ENCODE data around the gene LPAR1. TPM values are rescaled to one million over a fixed set of nuclear protein-coding genes. Genes with fewer than 3 reads are reported as not detected.

LPAR1 gene
- total RNA-seq, 4 donors from 2014 or later = 51.1 to 123 (median 72.1) TPM

DNA sequence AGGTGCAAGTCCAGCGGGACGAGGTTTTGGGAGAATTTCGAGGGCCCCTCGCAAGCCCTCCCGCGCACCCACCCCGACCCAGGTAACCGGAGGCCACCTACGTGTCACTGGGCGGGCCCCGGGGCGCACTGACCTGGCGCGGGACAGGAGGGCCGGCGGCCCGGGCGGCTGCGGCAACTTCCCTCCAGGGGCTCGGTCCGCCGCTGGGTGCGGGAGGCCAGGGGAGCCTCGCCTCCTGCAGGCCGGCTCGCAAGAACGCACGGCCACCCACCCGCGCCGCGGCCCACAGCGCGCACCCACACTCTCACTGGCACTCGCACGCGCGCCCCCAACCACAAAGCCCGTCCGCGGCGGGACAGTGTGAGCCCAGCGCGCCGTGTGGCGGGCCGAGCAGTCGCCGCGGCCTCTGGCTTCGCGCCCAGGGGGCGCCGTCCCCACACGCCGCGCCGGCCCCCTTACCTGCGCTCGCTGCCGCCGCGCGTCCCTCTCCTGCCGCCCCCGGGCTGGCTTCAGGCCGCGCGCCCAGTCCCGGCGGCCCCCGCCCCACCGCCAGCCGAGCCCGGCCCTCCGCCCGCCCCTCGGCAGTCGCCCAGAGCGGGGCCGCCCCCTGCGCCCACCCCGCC is 451 bp downstream of the LPAR1 start:
- TF ChIP-seq, protein P1, sequence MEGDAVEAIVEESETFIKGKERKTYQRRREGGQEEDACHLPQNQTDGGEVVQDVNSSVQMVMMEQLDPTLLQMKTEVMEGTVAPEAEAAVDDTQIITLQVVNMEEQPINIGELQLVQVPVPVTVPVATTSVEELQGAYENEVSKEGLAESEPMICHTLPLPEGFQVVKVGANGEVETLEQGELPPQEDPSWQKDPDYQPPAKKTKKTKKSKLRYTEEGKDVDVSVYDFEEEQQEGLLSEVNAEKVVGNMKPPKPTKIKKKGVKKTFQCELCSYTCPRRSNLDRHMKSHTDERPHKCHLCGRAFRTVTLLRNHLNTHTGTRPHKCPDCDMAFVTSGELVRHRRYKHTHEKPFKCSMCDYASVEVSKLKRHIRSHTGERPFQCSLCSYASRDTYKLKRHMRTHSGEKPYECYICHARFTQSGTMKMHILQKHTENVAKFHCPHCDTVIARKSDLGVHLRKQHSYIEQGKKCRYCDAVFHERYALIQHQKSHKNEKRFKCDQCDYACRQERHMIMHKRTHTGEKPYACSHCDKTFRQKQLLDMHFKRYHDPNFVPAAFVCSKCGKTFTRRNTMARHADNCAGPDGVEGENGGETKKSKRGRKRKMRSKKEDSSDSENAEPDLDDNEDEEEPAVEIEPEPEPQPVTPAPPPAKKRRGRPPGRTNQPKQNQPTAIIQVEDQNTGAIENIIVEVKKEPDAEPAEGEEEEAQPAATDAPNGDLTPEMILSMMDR (IDR thresholded peaks at IDR 0.05; ENCODE audit: low read depth) = no peak

DNA sequence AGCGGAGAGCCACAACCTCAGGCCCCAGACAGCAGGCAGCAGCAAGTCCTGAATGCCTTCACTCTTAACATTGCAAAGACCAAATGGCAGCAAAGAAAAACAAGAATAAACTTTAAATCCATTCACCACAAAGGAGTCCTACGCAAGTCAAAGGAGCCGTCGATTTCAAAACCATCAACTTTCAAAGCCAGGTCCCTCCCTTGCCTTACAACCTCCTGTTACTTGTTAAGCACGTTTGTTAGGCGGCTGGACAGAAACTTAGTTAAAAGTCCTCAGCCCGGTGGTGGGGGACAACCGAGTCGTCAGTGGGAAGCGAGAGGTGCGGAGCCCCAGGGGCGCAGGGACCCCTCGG is 938 bp downstream of the LPAR1 start:
- TF ChIP-seq, protein P1 (IDR thresholded peaks at IDR 0.05; ENCODE audit: low read depth) = no peak

DNA sequence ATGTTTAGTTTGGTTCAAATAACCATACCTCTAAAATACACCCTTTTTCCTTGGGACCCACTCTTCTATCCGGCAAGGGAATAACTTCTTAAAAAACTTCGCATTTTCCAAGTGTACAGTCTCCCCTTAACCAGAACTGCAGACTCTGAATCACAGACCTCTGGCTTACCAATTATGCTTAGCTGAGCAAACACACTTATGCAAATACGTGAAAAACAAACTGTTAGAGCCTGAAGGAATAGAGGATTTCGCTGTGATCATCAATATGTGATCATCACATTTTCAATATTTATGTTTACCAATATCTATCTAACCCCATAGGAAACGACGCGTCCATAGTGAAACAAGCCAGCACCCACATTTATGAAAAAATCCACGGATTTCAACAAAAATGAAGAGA is 1.3 kb downstream of the LPAR1 start:
- TF ChIP-seq, protein P1 (IDR thresholded peaks at IDR 0.05; ENCODE audit: low read depth) = no peak

DNA sequence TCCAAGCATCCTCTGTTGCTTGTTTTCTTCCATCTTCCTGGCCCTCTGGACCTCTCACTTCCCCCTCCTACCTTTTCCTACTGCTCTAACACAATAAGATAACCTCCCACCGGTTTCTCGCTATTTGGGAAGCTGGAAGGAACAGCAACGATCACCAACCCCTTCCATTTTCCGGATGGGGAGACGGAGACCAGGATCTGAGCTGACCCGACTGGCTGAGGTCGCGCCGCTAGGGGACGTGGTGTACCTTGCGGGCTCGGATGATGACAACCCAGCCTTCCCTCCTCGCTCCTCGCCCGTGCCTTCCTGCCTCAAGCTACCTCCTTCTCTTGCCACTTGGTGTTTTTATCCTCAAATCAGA is 1.9 kb downstream of the LPAR1 start:
- TF ChIP-seq, protein P1 (IDR thresholded peaks at IDR 0.05; ENCODE audit: low read depth) = no peak

DNA sequence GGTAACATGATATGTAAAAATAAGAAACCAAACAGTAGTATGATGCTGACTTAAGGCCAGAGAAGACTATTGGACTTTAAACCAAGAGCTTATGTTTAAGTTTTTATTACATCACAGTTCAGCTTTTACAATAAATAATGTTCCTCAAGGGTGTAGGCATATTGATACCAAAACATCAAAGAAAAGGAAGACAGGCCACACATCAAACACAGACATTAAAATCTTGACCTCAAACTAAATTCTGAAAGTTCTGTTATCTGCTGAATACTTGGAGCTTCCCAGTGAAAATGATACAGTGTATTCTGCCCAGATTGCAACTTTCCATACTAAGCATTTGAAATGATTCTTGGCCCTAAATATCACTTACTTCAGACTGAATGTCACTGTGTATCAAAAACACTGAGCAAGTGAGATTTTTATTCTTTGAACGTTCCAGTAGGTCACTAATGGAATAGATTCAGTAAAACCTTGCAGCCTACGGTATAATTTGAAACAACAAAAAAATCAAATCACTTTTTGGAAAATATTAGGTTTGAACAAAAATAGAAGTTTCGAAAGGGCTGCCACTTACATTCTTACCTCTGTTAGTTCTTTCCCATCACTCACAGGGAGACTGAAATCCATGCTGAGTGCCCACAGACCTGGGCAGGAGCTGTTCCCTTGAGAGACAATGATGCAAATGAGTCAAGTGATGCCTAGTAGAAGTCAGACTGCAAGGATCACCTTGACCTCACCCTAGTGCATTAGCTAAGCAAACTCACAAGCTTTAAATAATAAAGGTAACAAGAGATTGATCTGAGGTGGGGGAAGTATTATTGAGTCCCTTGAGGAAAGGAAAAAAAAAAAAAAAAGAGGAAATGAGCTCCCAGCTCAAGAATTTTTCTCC is 2.5 kb downstream of the LPAR1 start:
- TF ChIP-seq, protein P1 (IDR thresholded peaks at IDR 0.05; ENCODE audit: low read depth) = no peak

DNA sequence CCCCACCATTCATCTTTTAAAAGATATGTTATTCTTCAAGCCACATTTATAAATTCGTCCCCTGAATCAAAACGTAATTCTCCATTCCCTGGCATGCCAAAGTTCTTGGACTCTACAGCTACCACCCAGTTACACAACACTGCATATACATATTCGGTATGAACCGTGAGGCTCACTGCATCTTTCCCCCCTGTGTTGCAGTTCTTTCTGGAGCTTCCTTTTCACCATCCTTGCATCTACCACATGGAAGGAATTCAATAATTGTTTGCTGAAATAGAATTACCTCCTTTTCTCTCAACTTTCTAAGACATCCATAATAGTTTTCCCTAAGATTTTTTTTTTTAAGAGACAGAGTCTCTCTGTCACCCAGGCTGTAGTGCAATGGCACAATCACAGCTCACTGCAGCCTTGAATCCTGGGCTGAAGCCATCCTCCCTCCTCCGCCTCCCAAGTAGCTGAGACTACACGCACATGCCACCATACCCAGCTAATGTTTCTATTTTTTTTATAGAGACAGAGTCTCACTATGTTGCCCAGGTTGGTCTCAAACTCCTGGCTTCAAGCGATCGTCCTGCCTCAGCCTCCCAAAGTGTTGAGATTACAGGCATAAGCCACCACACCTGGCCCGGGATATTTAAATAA is 3.3 kb downstream of the LPAR1 start:
- TF ChIP-seq, protein P1 (IDR thresholded peaks at IDR 0.05; ENCODE audit: low read depth) = no peak

Data from subcutaneous adipose tissue (tissue), 4 donors.